Cortex of kidney (tissue), 1 donor: ENCODE results near the gene NADK.
"Not testable (repeated sequence)": the region's sequence is repeated elsewhere in the genome, so short reads cannot be mapped to it uniquely, and the experiment has no call there.

Experiments
- DNase-seq: peaks from one replicate; lab custom pipeline; 2025; lab: John Stamatoyannopoulos, UW

The NADK gene

DNA sequence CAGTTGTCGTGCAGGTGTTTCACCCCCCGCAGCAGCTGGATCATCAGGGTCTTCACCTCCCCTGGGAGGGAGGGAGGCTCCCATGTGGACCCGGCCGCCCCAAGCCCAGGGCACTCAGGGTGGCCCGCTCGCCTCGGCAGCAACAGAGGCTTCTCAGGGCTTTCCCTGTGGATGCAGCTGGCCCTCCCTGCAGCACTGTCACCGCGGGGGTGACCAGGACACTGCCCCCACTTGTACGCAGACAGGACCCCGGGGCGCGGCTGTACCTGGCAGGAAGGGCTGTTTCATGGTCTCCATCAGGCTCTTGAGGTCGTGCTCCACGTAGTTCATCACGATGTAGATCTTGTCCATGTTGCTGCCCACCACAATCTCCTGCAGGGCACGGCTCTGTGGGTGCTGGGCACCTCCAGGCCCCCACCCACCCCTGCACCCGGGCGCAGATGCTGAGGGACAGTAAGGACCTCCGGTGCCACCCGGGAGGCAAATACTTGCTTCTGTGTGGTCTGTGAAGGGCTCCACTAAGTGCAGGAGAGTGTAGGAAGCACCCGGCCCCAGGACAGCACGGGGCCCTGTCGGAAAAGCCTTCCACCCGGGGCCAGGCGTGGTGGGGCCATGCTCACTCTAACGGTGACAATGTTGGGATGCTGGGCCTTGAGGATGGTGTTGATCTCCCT, 73.8 kb downstream of the NADK start:
- not testable (repeated sequence) for DNase-seq

DNA sequence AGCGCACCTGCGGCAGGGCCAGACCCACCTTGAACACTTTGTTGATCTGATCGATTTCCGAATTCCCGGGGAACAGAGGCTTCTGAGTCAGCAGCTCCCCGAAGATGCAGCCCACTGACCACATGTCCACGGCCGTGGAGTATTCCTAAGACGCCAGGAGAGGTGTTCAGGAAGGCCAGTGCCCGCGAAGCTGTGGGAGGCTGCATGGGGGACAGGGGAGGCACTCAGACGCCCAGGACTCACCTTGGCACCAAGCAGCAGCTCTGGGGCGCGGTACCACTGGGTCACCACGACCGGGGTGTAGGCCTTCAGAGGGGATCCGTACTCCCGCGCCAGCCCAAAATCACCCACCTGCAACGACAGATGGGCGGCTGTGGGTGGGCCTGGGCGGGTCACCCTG, 74.5 kb downstream of the NADK start:
- DNase-seq, result no peak

DNA sequence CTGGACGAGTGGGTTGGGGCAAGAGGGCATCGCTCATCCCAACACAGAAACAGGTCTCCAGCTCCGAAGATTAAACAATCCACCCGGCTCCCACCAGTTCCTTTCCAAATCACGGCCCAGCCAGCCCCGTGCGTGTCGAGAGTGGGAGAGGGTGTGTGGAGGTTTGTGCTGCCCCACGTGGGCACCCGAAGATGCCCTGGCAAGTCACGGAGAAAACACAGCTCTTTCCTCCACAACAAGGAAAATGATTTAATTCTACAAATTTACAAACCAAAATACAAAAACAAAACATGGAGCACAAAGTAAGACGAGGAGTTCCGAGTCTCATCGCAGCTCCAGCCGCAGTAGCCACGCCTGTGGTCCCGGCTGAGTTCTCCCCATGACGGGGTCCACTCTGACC, 75.8 kb downstream of the NADK start:
- not testable (repeated sequence) for DNase-seq
